Measurements from ENCODE around the gene GSDME.
A peak's percentile ranks its signal among the peaks of the same experiment; 100 is the strongest.

GSDME gene

GRCh38 chr7:24743471-24743870 is 13.8 kb downstream of the GSDME start:
- DNase-seq (ENCODE audit: low read depth in 1 of 2, low spot score in 1 of 2), result no peak
- H3K27ac ChIP-seq (replicated peaks), result no peak overlapping the region
- TF ChIP-seq SPI1 (IDR thresholded peaks at IDR 0.05; ENCODE audit: borderline replicate concordance, low read depth), result no peak
- no peak for TF ChIP-seq GABPA (IDR thresholded peaks at IDR 0.05; ENCODE audit: low read depth)
- TF ChIP-seq REST (IDR thresholded peaks at IDR 0.05; ENCODE audit: insufficient replicate concordance, low read depth), result no peak
- no peak for TF ChIP-seq CTCF (IDR thresholded peaks at IDR 0.05; ENCODE audit: insufficient read depth, low read length)
- no peak for TF ChIP-seq POLR2AphosphoS5 (IDR thresholded peaks at IDR 0.05; ENCODE audit: low read depth)
- H3K27me3 ChIP-seq (ENCODE audit: insufficient read depth, poor library complexity, severe bottlenecking), result no peaks in the 10 kb centered on the region
- no peak overlapping the region for H3K4me3 ChIP-seq (replicated peaks; ENCODE audit: insufficient read depth, low read length)

- Histone ChIP-seq H3K27me3 (ENCODE audit: insufficient read depth, poor library complexity, severe bottlenecking) (no peaks in the 10 kb centered on the region), H3K27ac (replicated peaks) (no peak overlapping the region), H3K4me3 (replicated peaks; ENCODE audit: insufficient read depth, low read length) (no peak overlapping the region)
- no peak for DNase-seq (ENCODE audit: low read depth in 1 of 2, low spot score in 1 of 2)
- TF ChIP-seq GABPA (IDR thresholded peaks at IDR 0.05; ENCODE audit: low read depth) (no peak), CTCF (IDR thresholded peaks at IDR 0.05; ENCODE audit: insufficient read depth, low read length) (no peak), REST (IDR thresholded peaks at IDR 0.05; ENCODE audit: insufficient replicate concordance, low read depth) (peak; percentile 51)
Measured at GRCh38 chr7:24742506-24743162, 14.6 kb downstream of the GSDME start.

- Histone ChIP-seq H3K27ac (replicated peaks) (no peak overlapping the region), H3K4me3 (replicated peaks; ENCODE audit: insufficient read depth, low read length) (no peak overlapping the region), H3K27me3 (ENCODE audit: insufficient read depth, poor library complexity, severe bottlenecking) (no peaks in the 10 kb centered on the region)
- TF ChIP-seq REST (IDR thresholded peaks at IDR 0.05; ENCODE audit: insufficient replicate concordance, low read depth), result no peak
- TF ChIP-seq CTCF (IDR thresholded peaks at IDR 0.05; ENCODE audit: insufficient read depth, low read length), result no peak
- TF ChIP-seq SPI1 (IDR thresholded peaks at IDR 0.05; ENCODE audit: borderline replicate concordance, low read depth), result no peak
- TF ChIP-seq POLR2AphosphoS5 (IDR thresholded peaks at IDR 0.05; ENCODE audit: low read depth), result no peak
- TF ChIP-seq GABPA (IDR thresholded peaks at IDR 0.05; ENCODE audit: low read depth), result no peak
- DNase-seq (ENCODE audit: low read depth in 1 of 2, low spot score in 1 of 2), result no peak
Measured at GRCh38 chr7:24741679-24742505, 15.4 kb downstream of the GSDME start.

Measured in HL-60 (cell line).